ENCODE data around the gene ETS1. TPM values are rescaled to one million over a fixed set of nuclear protein-coding genes. Genes with fewer than 3 reads are reported as not detected.
A peak's percentile ranks its signal among the peaks of the same experiment; 100 is the strongest.

Gene ETS1
- total RNA-seq, 1 experiment from 2014 or later, result 66.4 TPM

DNA sequence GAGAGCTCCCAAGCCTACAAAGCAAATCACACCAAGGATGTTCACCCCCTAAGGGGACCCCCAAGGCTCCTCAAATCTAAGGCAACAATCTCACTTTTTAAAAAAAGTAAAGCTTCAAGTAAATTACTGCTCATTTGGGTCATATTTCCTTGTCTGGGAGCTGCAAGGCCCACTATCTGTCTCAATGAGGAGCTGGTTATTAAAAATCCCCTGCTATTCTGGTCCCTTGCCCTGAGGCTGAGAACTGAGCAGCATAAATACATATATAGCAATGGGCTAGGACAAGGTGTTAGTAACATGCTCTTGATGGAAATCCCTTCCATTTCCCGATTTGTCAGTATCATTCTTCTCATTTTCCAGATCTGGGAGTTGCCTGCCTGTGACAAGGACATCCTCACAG is 119.2 kb downstream of the ETS1 start:
- BruUV-seq (replicated peaks), result no TSS peak
- Histone ChIP-seq H3K4me3 (ENCODE audit: low read depth in 2 of 2, low read length in 2 of 2) (no peak overlapping the region), H3K27ac (ENCODE audit: low read length) (peak overlapping the region; percentile 46), H3K36me3 (ENCODE audit: control insufficient read depth, insufficient read depth, low read length) (peaks cover 11% of the 10 kb centered on the region; the same call in 1 of the 2 replicates), H3K9me3 (ENCODE audit: control insufficient read depth, insufficient read depth, low read depth, low read length) (no peaks in the 10 kb centered on the region), H3K4me1 (ENCODE audit: control insufficient read depth, insufficient read depth, low read length) (peaks cover 26% of the 10 kb centered on the region), H3K27me3 (ENCODE audit: control insufficient read depth, insufficient read depth, low read length) (no peaks in the 10 kb centered on the region)
- TF ChIP-seq, protein P1, sequence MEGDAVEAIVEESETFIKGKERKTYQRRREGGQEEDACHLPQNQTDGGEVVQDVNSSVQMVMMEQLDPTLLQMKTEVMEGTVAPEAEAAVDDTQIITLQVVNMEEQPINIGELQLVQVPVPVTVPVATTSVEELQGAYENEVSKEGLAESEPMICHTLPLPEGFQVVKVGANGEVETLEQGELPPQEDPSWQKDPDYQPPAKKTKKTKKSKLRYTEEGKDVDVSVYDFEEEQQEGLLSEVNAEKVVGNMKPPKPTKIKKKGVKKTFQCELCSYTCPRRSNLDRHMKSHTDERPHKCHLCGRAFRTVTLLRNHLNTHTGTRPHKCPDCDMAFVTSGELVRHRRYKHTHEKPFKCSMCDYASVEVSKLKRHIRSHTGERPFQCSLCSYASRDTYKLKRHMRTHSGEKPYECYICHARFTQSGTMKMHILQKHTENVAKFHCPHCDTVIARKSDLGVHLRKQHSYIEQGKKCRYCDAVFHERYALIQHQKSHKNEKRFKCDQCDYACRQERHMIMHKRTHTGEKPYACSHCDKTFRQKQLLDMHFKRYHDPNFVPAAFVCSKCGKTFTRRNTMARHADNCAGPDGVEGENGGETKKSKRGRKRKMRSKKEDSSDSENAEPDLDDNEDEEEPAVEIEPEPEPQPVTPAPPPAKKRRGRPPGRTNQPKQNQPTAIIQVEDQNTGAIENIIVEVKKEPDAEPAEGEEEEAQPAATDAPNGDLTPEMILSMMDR (IDR thresholded peaks at IDR 0.05), result no peak
- TF ChIP-seq, protein P2, sequence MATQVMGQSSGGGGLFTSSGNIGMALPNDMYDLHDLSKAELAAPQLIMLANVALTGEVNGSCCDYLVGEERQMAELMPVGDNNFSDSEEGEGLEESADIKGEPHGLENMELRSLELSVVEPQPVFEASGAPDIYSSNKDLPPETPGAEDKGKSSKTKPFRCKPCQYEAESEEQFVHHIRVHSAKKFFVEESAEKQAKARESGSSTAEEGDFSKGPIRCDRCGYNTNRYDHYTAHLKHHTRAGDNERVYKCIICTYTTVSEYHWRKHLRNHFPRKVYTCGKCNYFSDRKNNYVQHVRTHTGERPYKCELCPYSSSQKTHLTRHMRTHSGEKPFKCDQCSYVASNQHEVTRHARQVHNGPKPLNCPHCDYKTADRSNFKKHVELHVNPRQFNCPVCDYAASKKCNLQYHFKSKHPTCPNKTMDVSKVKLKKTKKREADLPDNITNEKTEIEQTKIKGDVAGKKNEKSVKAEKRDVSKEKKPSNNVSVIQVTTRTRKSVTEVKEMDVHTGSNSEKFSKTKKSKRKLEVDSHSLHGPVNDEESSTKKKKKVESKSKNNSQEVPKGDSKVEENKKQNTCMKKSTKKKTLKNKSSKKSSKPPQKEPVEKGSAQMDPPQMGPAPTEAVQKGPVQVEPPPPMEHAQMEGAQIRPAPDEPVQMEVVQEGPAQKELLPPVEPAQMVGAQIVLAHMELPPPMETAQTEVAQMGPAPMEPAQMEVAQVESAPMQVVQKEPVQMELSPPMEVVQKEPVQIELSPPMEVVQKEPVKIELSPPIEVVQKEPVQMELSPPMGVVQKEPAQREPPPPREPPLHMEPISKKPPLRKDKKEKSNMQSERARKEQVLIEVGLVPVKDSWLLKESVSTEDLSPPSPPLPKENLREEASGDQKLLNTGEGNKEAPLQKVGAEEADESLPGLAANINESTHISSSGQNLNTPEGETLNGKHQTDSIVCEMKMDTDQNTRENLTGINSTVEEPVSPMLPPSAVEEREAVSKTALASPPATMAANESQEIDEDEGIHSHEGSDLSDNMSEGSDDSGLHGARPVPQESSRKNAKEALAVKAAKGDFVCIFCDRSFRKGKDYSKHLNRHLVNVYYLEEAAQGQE (IDR thresholded peaks at IDR 0.05; ENCODE audit: insufficient read depth in 1 of 2, low read depth in 2 of 2, low read length in 1 of 2), result no peak
- TF ChIP-seq TCF7L2 (IDR thresholded peaks at IDR 0.05; ENCODE audit: low read depth, low read length) (no peak), POLR2AphosphoS5 (IDR thresholded peaks at IDR 0.05; ENCODE audit: low read depth, low read length) (no peak)
- no peak for DNase-seq (ENCODE audit: low read depth, low spot score)
- ChIA-PET POLR2A (no interaction called here), CTCF (no interaction called here)
- 0 out of 2 replicates have a peak, but pooled peaks have one; percentile 20 for ATAC-seq
- in situ Hi-C loops (cut with HindIII; ENCODE audit: low pct_unique_long_range_greater_than_20kb, low sequenced_read_pairs), result no loop called here
- intact Hi-C loops (cut with micrococcal nuclease; ENCODE audit: unreplicated experiment), result no loop called here

DNA sequence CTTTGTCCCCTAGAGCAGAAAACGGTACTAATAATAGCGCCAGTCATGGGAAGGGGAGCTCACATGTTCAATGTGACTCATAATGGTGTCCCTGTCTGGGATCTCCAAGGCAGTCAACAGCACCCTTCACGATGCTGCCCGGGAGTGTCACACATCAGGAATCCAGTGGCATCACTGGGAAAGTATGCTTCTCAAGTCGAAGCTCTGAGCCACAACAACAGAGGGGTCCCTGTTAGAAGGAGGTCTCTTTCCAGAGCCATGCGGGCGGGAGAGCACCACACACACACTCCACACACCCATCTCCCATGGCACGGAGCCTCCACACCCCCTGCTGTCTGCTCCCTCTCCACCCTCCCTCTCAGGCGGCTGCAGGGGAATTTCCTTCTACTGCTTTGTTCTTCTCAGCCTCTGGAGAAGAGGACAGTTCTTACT is 119.7 kb downstream of the ETS1 start:
- no peaks in the 10 kb centered on the region for H3K27me3 ChIP-seq (ENCODE audit: control insufficient read depth, insufficient read depth, low read length)
- DNase-seq (ENCODE audit: low read depth, low spot score) (peak; percentile 92), ATAC-seq (peak; percentile 72)
- peaks cover 22% of the 10 kb centered on the region for H3K4me1 ChIP-seq (ENCODE audit: control insufficient read depth, insufficient read depth, low read length)
- intact Hi-C loops (cut with micrococcal nuclease; ENCODE audit: unreplicated experiment), result no loop called here
- no TSS peak for BruUV-seq (replicated peaks)
- H3K36me3 ChIP-seq (ENCODE audit: control insufficient read depth, insufficient read depth, low read length), result peaks cover 14% of the 10 kb centered on the region; the same call in 1 of the 2 replicates
- POLR2A ChIA-PET, result no interaction called here
- TF ChIP-seq, protein P2 (IDR thresholded peaks at IDR 0.05; ENCODE audit: insufficient read depth in 1 of 2, low read depth in 2 of 2, low read length in 1 of 2), result no peak
- TF ChIP-seq TCF7L2 (IDR thresholded peaks at IDR 0.05; ENCODE audit: low read depth, low read length) (no peak), SIN3A (IDR thresholded peaks at IDR 0.05; ENCODE audit: borderline replicate concordance, insufficient read depth, low read depth, low read length) (no peak)
- peak overlapping the region; percentile 25; the same call in 1 of the 2 replicates for H3K27ac ChIP-seq (ENCODE audit: low read length)
- H3K9me3 ChIP-seq (ENCODE audit: control insufficient read depth, insufficient read depth, low read depth, low read length), result no peaks in the 10 kb centered on the region
- in situ Hi-C loops (cut with HindIII; ENCODE audit: low pct_unique_long_range_greater_than_20kb, low sequenced_read_pairs), result no loop called here
- H3K4me3 ChIP-seq (ENCODE audit: low read depth in 2 of 2, low read length in 2 of 2), result no peak overlapping the region
- CTCF ChIA-PET, result no interaction called here
